Smooth muscle cell (in vitro differentiated cells): ENCODE data around the gene HS3ST5. TPM values are rescaled to one million over a fixed set of nuclear protein-coding genes. Genes with fewer than 3 reads are reported as not detected.

Experiments used
- DNase-seq: peaks from one replicate; lab custom pipeline; 2025; ENCODE audit not compliant: unreplicated experiment; lab: John Stamatoyannopoulos, UW
- H2AFZ ChIP-seq: fragments of 200-600 bp; sonication (generic); 2 replicates; pipeline ENCODE4 v1.6.0; 2016; ENCODE audit warnings: antibody characterized with exemption, low read depth, mild to moderate bottlenecking
- H3F3A ChIP-seq: fragments of 200-600 bp; sonication (generic); 2 replicates; pipeline ENCODE4 v1.6.0; 2017; ENCODE audit warnings: antibody characterized with exemption, low read depth
- H3K27ac ChIP-seq: fragments of 200-600 bp; sonication (generic); 2 replicates; pipeline ENCODE4 v1.5.1; 2016; ENCODE audit warnings: low read depth, mild to moderate bottlenecking
- H3K27me3 ChIP-seq: fragments of 200-600 bp; sonication (generic); 2 replicates; pipeline ENCODE4 v1.6.1; 2016; ENCODE audit warnings: low read depth, mild to moderate bottlenecking
- H3K36me3 ChIP-seq: fragments of 200-600 bp; sonication (generic); 2 replicates; pipeline ENCODE4 v1.5.1; 2016; ENCODE audit warnings: low read depth
- H3K4me1 ChIP-seq: fragments of 200-600 bp; sonication (generic); 2 replicates; pipeline ENCODE4 v1.5.1; 2016; ENCODE audit warnings: low read depth
- H3K4me2 ChIP-seq: fragments of 200-600 bp; sonication (generic); 2 replicates; pipeline ENCODE4 v1.6.0; 2016; ENCODE audit warnings: mild to moderate bottlenecking
- H3K4me3 ChIP-seq: fragments of 200-600 bp; sonication (generic); 2 replicates; pipeline ENCODE4 v1.5.1; 2016; ENCODE audit warnings: mild to moderate bottlenecking
- H3K79me2 ChIP-seq: fragments of 200-600 bp; sonication (generic); 2 replicates; pipeline ENCODE4 v1.6.0; 2016; ENCODE audit warnings: low read depth, mild to moderate bottlenecking
- H3K9ac ChIP-seq: fragments of 200-600 bp; sonication (generic); 2 replicates; pipeline ENCODE4 v1.6.0; 2016; ENCODE audit warnings: low read depth
- H3K9me3 ChIP-seq: fragments of 200-600 bp; sonication (generic); replicated peaks from 2 replicates; pipeline ENCODE4 v1.5.1; 2016; ENCODE audit warnings: low read depth
- H4K20me1 ChIP-seq: fragments of 200-600 bp; sonication (generic); 2 replicates; pipeline ENCODE4 v1.6.0; 2016; ENCODE audit warnings: low read depth
- CTCF ChIP-seq: fragments of 200-600 bp; sonication (generic); IDR thresholded peaks from 2 replicates; pipeline ENCODE4 v1.5.1; 2017; ENCODE audit warnings: borderline replicate concordance, mild to moderate bottlenecking, antibody characterized with exemption; ENCODE audit not compliant: insufficient read depth, poor library complexity, severe bottlenecking
- WGBS: methylation state at CpG from one replicate; pipeline ENCODE4 v1.1.7; 2016; ENCODE audit warnings: low lambda C conversion rate; 5-methylcytosine and 5-hydroxymethylcytosine counted together
- polyA plus RNA-seq: library from polyadenylated mRNA; unstranded; fragments of >200 nt; fragmentation: Nextera tagmentation; extraction: Ambion mirVana; gene quantifications from 2 replicates; pipeline ENCODE4 v1.2.1, GENCODE V29; 2016
- total RNA-seq: library from RNA; depleted of rRNA; stranded (reverse); fragments of >200 nt; gene quantifications from 2 replicates; pipeline ENCODE4 v1.2.3, GENCODE V29; 2014

The HS3ST5 gene
- total and polyA plus RNA-seq, 2 experiments from 2014 or later = 0.18 to 0.25 TPM

GRCh38 chr6:114042267-114043016 is 300.4 kb downstream of the HS3ST5 start:
- Histone ChIP-seq H4K20me1 (no peaks in the 10 kb centered on the region), H3K4me3 (no peak overlapping the region), H3K4me2 (peak overlapping the region; percentile 35), H3K9me3 (no peaks in the 10 kb centered on the region), H3F3A (no peaks in the 10 kb centered on the region), H3K27me3 (no peaks in the 10 kb centered on the region), H3K36me3 (no peaks in the 10 kb centered on the region), H3K4me1 (no peaks in the 10 kb centered on the region), H3K79me2 (no peaks in the 10 kb centered on the region), H3K9ac (no peak overlapping the region), H3K27ac (no peak overlapping the region), H2AFZ (no peak overlapping the region)
- no peak for DNase-seq
- 22% methylated on average over 7 of the region's 7 CpGs for WGBS
- no peak for TF ChIP-seq CTCF

DNA sequence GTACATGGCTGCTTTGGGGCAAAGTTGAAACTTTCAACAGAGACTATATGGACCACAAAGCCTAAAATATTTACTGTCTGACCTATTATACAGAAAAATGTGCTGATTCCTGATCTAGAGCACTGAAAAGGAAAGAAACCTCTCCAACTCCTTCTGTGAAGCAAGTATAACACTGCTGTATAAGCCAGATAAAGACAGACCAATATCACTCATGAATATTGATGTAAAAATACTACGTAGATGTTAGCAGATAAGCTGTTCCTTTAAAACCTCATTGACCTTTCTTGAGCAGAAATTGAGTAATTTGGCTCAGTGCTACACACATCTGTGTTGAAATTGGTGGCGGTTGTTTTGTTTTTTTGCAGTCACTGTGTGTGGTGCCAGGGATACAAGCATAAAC is 302.0 kb downstream of the HS3ST5 start:
- no peak overlapping the region for H3K9ac ChIP-seq
- H3K27ac ChIP-seq = no peak overlapping the region
- no peak overlapping the region for H2AFZ ChIP-seq
- no peaks in the 10 kb centered on the region for H3K36me3 ChIP-seq
- no peaks in the 10 kb centered on the region for H3K79me2 ChIP-seq
- no peak for DNase-seq
- WGBS = 85% methylated on average over 2 of the region's 2 CpGs
- no peaks in the 10 kb centered on the region for H3K9me3 ChIP-seq
- H4K20me1 ChIP-seq = no peaks in the 10 kb centered on the region
- H3K27me3 ChIP-seq = no peaks in the 10 kb centered on the region
- H3K4me3 ChIP-seq = no peak overlapping the region
- no peak overlapping the region for H3K4me2 ChIP-seq
- H3F3A ChIP-seq = no peaks in the 10 kb centered on the region
- no peaks in the 10 kb centered on the region for H3K4me1 ChIP-seq
- no peak for TF ChIP-seq CTCF

GRCh38 chr6:114039841-114040240 is 303.0 kb downstream of the HS3ST5 start:
- no peak overlapping the region for H3K4me3 ChIP-seq
- no peak overlapping the region for H3K4me2 ChIP-seq
- WGBS = 44% methylated on average over 2 of the region's 2 CpGs
- H3K4me1 ChIP-seq = no peaks in the 10 kb centered on the region
- H4K20me1 ChIP-seq = no peaks in the 10 kb centered on the region
- H3K27ac ChIP-seq = no peak overlapping the region
- no peak for TF ChIP-seq CTCF
- no peaks in the 10 kb centered on the region for H3F3A ChIP-seq
- H2AFZ ChIP-seq = no peak overlapping the region
- H3K36me3 ChIP-seq = no peaks in the 10 kb centered on the region
- no peak for DNase-seq
- H3K79me2 ChIP-seq = no peaks in the 10 kb centered on the region
- H3K9ac ChIP-seq = no peak overlapping the region
- H3K27me3 ChIP-seq = no peaks in the 10 kb centered on the region
- H3K9me3 ChIP-seq = no peaks in the 10 kb centered on the region

DNA sequence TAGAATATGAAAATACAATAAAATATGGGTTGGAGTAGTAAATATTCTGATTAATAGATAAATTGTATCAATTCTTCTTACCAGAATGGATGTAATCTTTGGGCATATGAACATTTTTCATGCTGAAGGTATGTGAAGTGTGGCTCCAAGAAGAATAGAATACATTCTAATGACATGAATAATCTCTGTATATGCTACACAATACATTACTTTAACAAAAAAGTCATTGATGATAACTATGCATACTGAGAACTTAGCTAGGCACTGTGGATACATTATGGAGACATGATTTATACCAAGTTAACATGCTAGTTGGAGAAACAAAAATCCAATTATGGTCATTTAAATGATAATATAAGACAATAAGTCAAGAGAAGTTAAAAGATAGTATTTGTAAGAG is 309.2 kb downstream of the HS3ST5 start:
- DNase-seq = no peak
- no peak overlapping the region for H3K27ac ChIP-seq
- H3K9ac ChIP-seq = no peak overlapping the region
- no peak overlapping the region for H3K4me3 ChIP-seq
- H3K79me2 ChIP-seq = no peaks in the 10 kb centered on the region
- no peak overlapping the region for H3K4me2 ChIP-seq
- no peaks in the 10 kb centered on the region for H3K27me3 ChIP-seq
- H4K20me1 ChIP-seq = no peaks in the 10 kb centered on the region
- H2AFZ ChIP-seq = no peak overlapping the region
- H3F3A ChIP-seq = no peaks in the 10 kb centered on the region
- no peak for TF ChIP-seq CTCF
- no peaks in the 10 kb centered on the region for H3K4me1 ChIP-seq
- H3K9me3 ChIP-seq = no peaks in the 10 kb centered on the region
- no peaks in the 10 kb centered on the region for H3K36me3 ChIP-seq
